ENCODE data around the gene INHBC.
"Not testable (repeated sequence)": the region's sequence is repeated elsewhere in the genome, so short reads cannot be mapped to it uniquely, and the experiment has no call there.

INHBC gene

DNA sequence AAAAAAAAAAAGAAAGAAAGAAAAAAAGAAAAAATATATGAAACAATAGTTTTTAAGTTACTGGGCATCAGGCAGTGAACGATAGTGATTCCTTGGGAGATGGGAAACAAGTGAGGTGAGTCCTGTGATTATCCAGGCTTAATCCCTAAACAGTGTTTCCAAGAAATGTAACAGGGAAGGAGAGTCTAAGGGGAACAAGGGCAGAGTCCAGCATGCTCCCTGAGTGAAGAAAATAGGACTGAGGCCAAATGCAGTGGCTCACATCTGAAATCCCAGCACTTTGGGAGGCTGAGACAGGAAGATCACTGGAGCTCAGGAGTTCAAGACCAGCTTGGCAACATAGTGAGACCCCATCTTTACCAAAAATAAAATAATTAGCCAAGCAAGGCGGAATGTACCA is 44.4 kb upstream of the INHBC start:
- Histone ChIP-seq H3K27ac (no peak overlapping the region), H3K36me3 (peaks cover 16 to 31% (median 17%) of the 10 kb centered on the region in 3 donors), H3K9me3 (no peaks in the 10 kb centered on the region), H3K4me1 (no peaks in the 10 kb centered on the region), H3K4me3 (no peak overlapping the region), H3K27me3 (no peaks in the 10 kb centered on the region)
- no peak for DNase-seq
- no peak for TF ChIP-seq CTCF (IDR thresholded peaks at IDR 0.05)
- intact Hi-C loops (cut with DNase I; ENCODE audit: low total_unique reads): no loop called here

DNA sequence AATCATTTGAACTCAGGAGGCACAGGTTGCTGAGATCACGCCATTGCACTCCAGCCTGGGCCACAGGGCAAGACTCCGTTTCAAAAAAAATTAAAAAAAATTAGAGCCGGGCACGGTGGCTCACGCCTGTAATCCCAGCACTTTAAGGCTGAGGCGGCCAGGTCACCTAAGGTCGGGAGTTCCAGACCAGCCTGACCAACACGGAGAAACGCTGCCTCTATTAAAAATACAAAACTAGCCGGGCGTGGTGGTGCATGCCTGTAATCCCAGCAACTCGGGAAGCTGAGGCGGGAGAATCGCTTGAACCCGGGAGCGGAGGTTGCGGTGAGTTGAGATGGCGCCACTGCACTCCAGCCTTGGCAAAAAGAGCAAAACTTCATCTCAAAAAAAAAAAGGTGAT is 39.5 kb upstream of the INHBC start:
- no peaks in the 10 kb centered on the region for H3K4me1 ChIP-seq
- intact Hi-C loops (cut with DNase I; ENCODE audit: low total_unique reads): no loop called here
- DNase-seq: no peak
- H3K27ac ChIP-seq: no peak overlapping the region
- no peaks in the 10 kb centered on the region for H3K27me3 ChIP-seq
- peaks cover 17 to 30% (median 20%) of the 10 kb centered on the region in 3 donors for H3K36me3 ChIP-seq
- H3K9me3 ChIP-seq: no peaks in the 10 kb centered on the region
- H3K4me3 ChIP-seq: no peak overlapping the region
- no peak for TF ChIP-seq CTCF (IDR thresholded peaks at IDR 0.05)

DNA sequence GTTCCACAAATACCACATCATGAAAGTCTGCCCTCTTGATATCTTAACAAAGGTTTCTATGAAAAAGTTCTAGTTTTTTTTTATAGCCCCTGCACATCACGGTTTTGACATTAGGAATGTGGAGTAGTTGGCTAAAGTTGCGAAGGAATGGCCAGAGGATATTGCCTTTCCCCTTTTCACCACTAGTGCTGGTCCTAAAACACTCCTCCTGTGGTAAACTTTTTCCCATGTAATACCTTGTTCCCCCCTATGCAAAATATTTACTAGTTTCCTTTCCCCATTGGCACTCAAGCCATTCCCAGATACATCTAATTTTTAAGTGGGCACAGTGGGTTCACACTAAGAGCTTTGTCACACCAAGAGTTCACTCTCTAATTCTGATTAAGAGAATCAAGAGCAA is 37.1 kb upstream of the INHBC start:
- Histone ChIP-seq H3K27me3 (no peaks in the 10 kb centered on the region), H3K4me3 (no peak overlapping the region), H3K27ac (no peak overlapping the region), H3K9me3 (no peaks in the 10 kb centered on the region), H3K4me1 (peaks cover 0 to 4% (median 0%) of the 10 kb centered on the region in 4 donors), H3K36me3 (peaks cover 14 to 20% (median 17%) of the 10 kb centered on the region in 3 donors)
- no peak for DNase-seq
- TF ChIP-seq CTCF (IDR thresholded peaks at IDR 0.05): no peak
- intact Hi-C loops (cut with DNase I; ENCODE audit: low total_unique reads): no loop called here

DNA sequence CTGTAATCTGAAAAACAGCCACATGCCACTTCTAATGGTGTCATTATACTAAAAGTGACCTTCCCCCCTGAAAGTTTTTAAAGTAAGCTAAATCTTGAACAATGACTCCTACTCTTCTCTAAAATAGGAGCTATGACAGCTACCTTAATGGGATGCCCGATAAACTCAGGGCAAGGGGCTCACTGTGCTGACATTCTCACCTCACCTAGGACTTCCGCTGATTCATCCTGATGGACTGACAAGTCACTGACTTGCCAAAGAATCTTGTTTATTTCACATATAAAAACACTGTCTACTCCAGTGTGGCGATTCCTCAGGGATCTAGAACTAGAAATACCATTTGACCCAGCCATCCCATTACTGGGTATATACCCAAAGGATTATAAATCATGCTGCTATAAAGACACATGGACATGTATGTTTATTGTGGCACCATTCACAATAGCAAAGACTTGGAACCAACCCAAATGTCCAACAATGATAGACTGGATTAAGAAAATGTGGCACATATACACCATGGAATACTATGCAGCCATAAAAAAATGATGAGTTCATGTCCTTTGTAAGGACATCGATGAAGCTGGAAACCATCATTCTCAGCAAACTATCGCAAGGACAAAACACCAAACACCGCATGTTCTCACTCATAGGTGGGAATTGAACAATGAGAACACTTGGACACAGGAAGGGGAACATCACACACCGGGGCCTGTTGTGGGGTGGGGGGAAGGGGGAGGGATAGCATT is 34.7 kb upstream of the INHBC start:
- H3K9me3 ChIP-seq; DNase-seq; H3K4me1 ChIP-seq; intact Hi-C loops (cut with DNase I; ENCODE audit: low total_unique reads); H3K36me3 ChIP-seq; H3K27me3 ChIP-seq; H3K27ac ChIP-seq; H3K4me3 ChIP-seq: not testable (repeated sequence)

GRCh38 chr12:57401165-57401564 is 33.4 kb upstream of the INHBC start:
- Histone ChIP-seq H3K36me3 (peaks cover 0 to 4% (median 0%) of the 10 kb centered on the region in 3 donors), H3K4me3 (no peak overlapping the region), H3K27ac (no peak overlapping the region), H3K4me1 (peaks cover 0 to 4% (median 0%) of the 10 kb centered on the region in 4 donors), H3K27me3 (no peaks in the 10 kb centered on the region), H3K9me3 (no peaks in the 10 kb centered on the region)
- no peak for DNase-seq
- no peak for TF ChIP-seq CTCF (IDR thresholded peaks at IDR 0.05)
- intact Hi-C loops (cut with DNase I; ENCODE audit: low total_unique reads): no loop called here

- H3K27me3 ChIP-seq; H3K4me1 ChIP-seq; H3K36me3 ChIP-seq; H3K9me3 ChIP-seq; H3K4me3 ChIP-seq; intact Hi-C loops (cut with DNase I; ENCODE audit: low total_unique reads); H3K27ac ChIP-seq; DNase-seq: not testable (repeated sequence)
These were observed 32.4 kb upstream of the INHBC start for GRCh38 chr12:57402156-57402555.

All from tibial artery (tissue), 4 donors.